ENCODE results near the gene FBXL13. TPM values are rescaled to one million over a fixed set of nuclear protein-coding genes. Genes with fewer than 3 reads are reported as not detected.

Gene FBXL13
- total RNA-seq, 4 donors from 2014 or later, result 0.35 to 2.6 (median 1.3) TPM; not detected in 1

GRCh38 chr7:102933763-102934162 lies 140.8 kb downstream of the FBXL13 start:
- Histone ChIP-seq H3K4me3 (no peak overlapping the region), H3K27me3 (no peaks in the 10 kb centered on the region), H3K9me3 (no peaks in the 10 kb centered on the region), H3K36me3 (no peaks in the 10 kb centered on the region), H3K4me1 (no peaks in the 10 kb centered on the region), H3K27ac (peak overlapping the region in 1 of 4 donors; percentile 3)
- TF ChIP-seq CTCF (IDR thresholded peaks at IDR 0.05) (no peak), POLR2A (IDR thresholded peaks at IDR 0.05) (no peak)
- peak in 1 of 3 donors; percentile 53 for DNase-seq

- no peaks in the 10 kb centered on the region for H3K9me3 ChIP-seq
- H3K4me3 ChIP-seq, result no peak overlapping the region
- no peak for DNase-seq
- no peaks in the 10 kb centered on the region for H3K27me3 ChIP-seq
- no peaks in the 10 kb centered on the region for H3K4me1 ChIP-seq
- no peaks in the 10 kb centered on the region for H3K36me3 ChIP-seq
- no peak for TF ChIP-seq CTCF (IDR thresholded peaks at IDR 0.05)
- TF ChIP-seq POLR2A (IDR thresholded peaks at IDR 0.05), result no peak
- no peak overlapping the region for H3K27ac ChIP-seq
Observed at GRCh38 chr7:102931757-102932156, 142.8 kb downstream of the FBXL13 start.

GRCh38 chr7:102927312-102927933 lies 147.2 kb downstream of the FBXL13 start:
- no peak for DNase-seq
- no peak for TF ChIP-seq CTCF (IDR thresholded peaks at IDR 0.05)
- TF ChIP-seq POLR2A (IDR thresholded peaks at IDR 0.05), result no peak

GRCh38 chr7:102926783-102927140 lies 147.8 kb downstream of the FBXL13 start:
- TF ChIP-seq POLR2A (IDR thresholded peaks at IDR 0.05) (no peak), CTCF (IDR thresholded peaks at IDR 0.05) (no peak)
- no peak for DNase-seq
- Histone ChIP-seq H3K9me3 (no peaks in the 10 kb centered on the region), H3K27me3 (no peaks in the 10 kb centered on the region), H3K36me3 (no peaks in the 10 kb centered on the region), H3K4me3 (no peak overlapping the region), H3K4me1 (no peaks in the 10 kb centered on the region), H3K27ac (no peak overlapping the region)

More at GRCh38 chr7:102927312-102927933, 147.2 kb downstream of the FBXL13 start:
- no peaks in the 10 kb centered on the region for H3K4me1 ChIP-seq
- H3K4me3 ChIP-seq, result no peak overlapping the region
- H3K27me3 ChIP-seq, result no peaks in the 10 kb centered on the region
- no peaks in the 10 kb centered on the region for H3K9me3 ChIP-seq
- no peak overlapping the region for H3K27ac ChIP-seq
- no peaks in the 10 kb centered on the region for H3K36me3 ChIP-seq

GRCh38 chr7:102925976-102926782 lies 148.4 kb downstream of the FBXL13 start:
- H3K4me3 ChIP-seq, result no peak overlapping the region
- TF ChIP-seq POLR2A (IDR thresholded peaks at IDR 0.05) (no peak), CTCF (IDR thresholded peaks at IDR 0.05) (no peak)
- no peak for DNase-seq
- H3K27ac ChIP-seq, result no peak overlapping the region
- no peaks in the 10 kb centered on the region for H3K36me3 ChIP-seq
- no peaks in the 10 kb centered on the region for H3K27me3 ChIP-seq
- H3K4me1 ChIP-seq, result no peaks in the 10 kb centered on the region
- no peaks in the 10 kb centered on the region for H3K9me3 ChIP-seq
